Measurements from ENCODE around the gene THRB. TPM values are rescaled to one million over a fixed set of nuclear protein-coding genes. Genes with fewer than 3 reads are reported as not detected.

The THRB gene
- polyA plus RNA-seq, 1 of the 3 experiments (the other 2 are of a cell fraction) = 0.02 TPM

DNA sequence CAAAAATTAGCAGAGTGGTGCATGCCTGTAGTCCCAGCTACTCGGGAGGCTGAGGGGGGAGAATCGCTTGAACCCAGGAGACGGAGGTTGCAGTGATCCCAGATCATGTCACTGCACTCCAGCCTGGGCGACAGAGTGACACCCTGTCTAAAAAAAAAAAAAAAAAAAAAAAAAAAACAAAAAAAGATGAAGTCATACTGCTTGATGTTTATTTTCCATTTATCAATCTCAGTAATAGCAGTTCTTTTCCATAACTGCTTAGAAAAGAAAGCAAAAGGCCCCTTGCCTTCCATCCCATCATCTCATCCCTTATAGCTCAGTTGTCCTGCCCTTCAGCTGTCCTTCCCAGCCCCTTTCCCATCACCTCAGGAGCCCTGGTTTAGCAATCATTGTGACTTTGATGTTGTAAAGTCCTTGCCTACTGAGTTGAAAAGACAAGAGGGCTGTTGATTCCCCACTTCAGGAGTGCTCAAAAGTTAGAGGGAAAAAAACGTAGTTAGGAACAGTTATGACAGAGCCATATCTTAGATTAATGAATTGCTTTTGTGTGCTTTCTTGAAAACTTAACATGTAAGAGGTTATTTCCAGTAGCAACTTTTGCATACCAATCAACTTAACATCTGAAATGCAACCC, 18.0 kb upstream of the THRB start:
- DNase-seq = no peak
- Histone ChIP-seq H3K79me2 (ENCODE audit: insufficient read depth) (no peaks in the 10 kb centered on the region), H3K4me1 (ENCODE audit: control insufficient read depth in 1 of 2, insufficient read depth in 2 of 2, low read depth in 1 of 2, low read length in 1 of 2) (no peaks in the 10 kb centered on the region; a peak in 1 of 4 replicates), H4K20me1 (ENCODE audit: insufficient read depth) (no peaks in the 10 kb centered on the region), H3K36me3 (replicated peaks in 1 of 2; ENCODE audit: control insufficient read depth in 1 of 2, insufficient read depth in 2 of 2, low read length in 1 of 2) (no peaks in the 10 kb centered on the region), H3K9me3 (no peaks in the 10 kb centered on the region), H3F3A (replicated peaks; ENCODE audit: insufficient read depth) (no peaks in the 10 kb centered on the region), H3K27ac (ENCODE audit: low read depth in 2 of 2, low read length in 1 of 2) (no peak overlapping the region), H3K4me3 (ENCODE audit: low read depth in 2 of 2, low read length in 1 of 2) (no peak overlapping the region), H3K9me2 (no peaks in the 10 kb centered on the region), H3K27me3 (ENCODE audit: insufficient read depth) (no peaks in the 10 kb centered on the region), H2AFZ (ENCODE audit: low read depth) (no peak overlapping the region), H3K4me2 (no peak overlapping the region), H3K9ac (no peak overlapping the region)
- POLR2A ChIA-PET = no interaction called here
- WGBS (ENCODE audit: low lambda C conversion rate) = 81% methylated on average over 5 of the region's 5 CpGs
- CTCF ChIA-PET = no interaction called here
- TF ChIP-seq TCF12 (IDR thresholded peaks at IDR 0.05) = no peak

GRCh38 chr3:24510030-24510648, 15.5 kb upstream of the THRB start:
- Histone ChIP-seq H3K27ac (ENCODE audit: low read depth in 2 of 2, low read length in 1 of 2) (no peak overlapping the region), H4K20me1 (ENCODE audit: insufficient read depth) (no peaks in the 10 kb centered on the region), H2AFZ (ENCODE audit: low read depth) (no peak overlapping the region), H3K4me1 (ENCODE audit: control insufficient read depth in 1 of 2, insufficient read depth in 2 of 2, low read depth in 1 of 2, low read length in 1 of 2) (no peaks in the 10 kb centered on the region; a peak in 2 of 4 replicates), H3K9me3 (no peaks in the 10 kb centered on the region), H3K36me3 (replicated peaks in 1 of 2; ENCODE audit: control insufficient read depth in 1 of 2, insufficient read depth in 2 of 2, low read length in 1 of 2) (no peaks in the 10 kb centered on the region), H3K9ac (no peak overlapping the region), H3K9me2 (no peaks in the 10 kb centered on the region), H3K27me3 (ENCODE audit: insufficient read depth) (no peaks in the 10 kb centered on the region), H3K79me2 (ENCODE audit: insufficient read depth) (no peaks in the 10 kb centered on the region), H3F3A (replicated peaks; ENCODE audit: insufficient read depth) (no peaks in the 10 kb centered on the region), H3K4me2 (no peak overlapping the region), H3K4me3 (ENCODE audit: low read depth in 2 of 2, low read length in 1 of 2) (no peak overlapping the region)
- 76% methylated on average over 5 of the region's 5 CpGs for WGBS (ENCODE audit: low lambda C conversion rate)
- POLR2A ChIA-PET = no interaction called here
- no peak for DNase-seq
- CTCF ChIA-PET = interaction anchor here (1.2 kb wide), 1 partner anchor 10 kb away, joined by 3 read pairs; no protein-coding TSS in a partner anchor
- TF ChIP-seq CHD2 (IDR thresholded peaks at IDR 0.05; ENCODE audit: low read length, partially characterized antibody) = no peak
- TF ChIP-seq RXRA (IDR thresholded peaks at IDR 0.05; ENCODE audit: borderline replicate concordance, low read depth) = peak; percentile 25; the same call in 1 of the 2 replicates

GRCh38 chr3:24508423-24508839, 13.8 kb upstream of the THRB start:
- ChIA-PET CTCF (interaction anchor here (1.0 kb wide), 1 partner anchor 12 kb away, joined by 3 read pairs; no protein-coding TSS in a partner anchor), POLR2A (no interaction called here)
- DNase-seq = no peak
- Histone ChIP-seq H3K9me3 (no peaks in the 10 kb centered on the region), H3K4me3 (ENCODE audit: low read depth in 2 of 2, low read length in 1 of 2) (no peak overlapping the region), H3K27me3 (ENCODE audit: insufficient read depth) (no peaks in the 10 kb centered on the region), H3F3A (replicated peaks; ENCODE audit: insufficient read depth) (no peaks in the 10 kb centered on the region), H3K4me2 (no peak overlapping the region), H3K36me3 (replicated peaks in 1 of 2; ENCODE audit: control insufficient read depth in 1 of 2, insufficient read depth in 2 of 2, low read length in 1 of 2) (no peaks in the 10 kb centered on the region), H3K27ac (ENCODE audit: low read depth in 2 of 2, low read length in 1 of 2) (no peak overlapping the region), H2AFZ (ENCODE audit: low read depth) (no peak overlapping the region), H3K79me2 (ENCODE audit: insufficient read depth) (no peaks in the 10 kb centered on the region), H3K4me1 (ENCODE audit: control insufficient read depth in 1 of 2, insufficient read depth in 2 of 2, low read depth in 1 of 2, low read length in 1 of 2) (no peaks in the 10 kb centered on the region; a peak in 2 of 4 replicates), H4K20me1 (ENCODE audit: insufficient read depth) (no peaks in the 10 kb centered on the region), H3K9me2 (no peaks in the 10 kb centered on the region), H3K9ac (no peak overlapping the region)
- WGBS (ENCODE audit: low lambda C conversion rate) = 100% methylated on average over 1 of the region's 1 CpG
- TF ChIP-seq PBX3 (IDR thresholded peaks at IDR 0.05) (peak; percentile 31; the same call in 1 of the 2 replicates), SMC3 (IDR thresholded peaks at IDR 0.05; ENCODE audit: low read depth, low read length) (no peak), FOSL2 (IDR thresholded peaks at IDR 0.05; ENCODE audit: borderline replicate concordance, low read depth) (no peak), YY1 (IDR thresholded peaks at IDR 0.05; ENCODE audit: low read depth) (no peak), NRF1 (IDR thresholded peaks at IDR 0.05; ENCODE audit: low read depth, low read length) (no peak), EP300 (IDR thresholded peaks at IDR 0.05; ENCODE audit: borderline replicate concordance in 1 of 2, low read depth in 1 of 2, low read length in 1 of 2) (no peak), FOXM1 (IDR thresholded peaks at IDR 0.05; ENCODE audit: low read depth) (no peak), IRF3 (IDR thresholded peaks at IDR 0.05; ENCODE audit: low read depth, low read length) (no peak), SIN3A (IDR thresholded peaks at IDR 0.05; ENCODE audit: borderline replicate concordance, low read depth, low read length) (no peak), RFX5 (IDR thresholded peaks at IDR 0.05; ENCODE audit: low read length) (no peak), RXRA (IDR thresholded peaks at IDR 0.05; ENCODE audit: borderline replicate concordance, low read depth) (no peak), TAF1 (IDR thresholded peaks at IDR 0.05; ENCODE audit: borderline replicate concordance, low read depth, low read length) (no peak), TCF12 (IDR thresholded peaks at IDR 0.05) (no peak; the same call in 1 of the 2 replicates), RCOR1 (IDR thresholded peaks at IDR 0.05; ENCODE audit: low read length) (no peak), ELF1 (IDR thresholded peaks at IDR 0.05) (no peak)
- TF ChIP-seq, protein P1, sequence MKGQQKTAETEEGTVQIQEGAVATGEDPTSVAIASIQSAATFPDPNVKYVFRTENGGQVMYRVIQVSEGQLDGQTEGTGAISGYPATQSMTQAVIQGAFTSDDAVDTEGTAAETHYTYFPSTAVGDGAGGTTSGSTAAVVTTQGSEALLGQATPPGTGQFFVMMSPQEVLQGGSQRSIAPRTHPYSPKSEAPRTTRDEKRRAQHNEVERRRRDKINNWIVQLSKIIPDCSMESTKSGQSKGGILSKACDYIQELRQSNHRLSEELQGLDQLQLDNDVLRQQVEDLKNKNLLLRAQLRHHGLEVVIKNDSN (IDR thresholded peaks at IDR 0.05; ENCODE audit: borderline replicate concordance, low read depth) = 0 out of 2 replicates have a peak, but pooled peaks have one; percentile 12
